H1 (cell line): Measurements from ENCODE around the gene CDK2. TPM values are rescaled to one million over a fixed set of nuclear protein-coding genes. Genes with fewer than 3 reads are reported as not detected.

Experiments used
- BRCA1 ChIP-seq: IDR thresholded peaks from 2 replicates; pipeline ENCODE4 v1.6.1; 2012; ENCODE audit warnings: low read depth, low read length, improper control_type of control experiment
- CBX5 ChIP-seq: fragments of 300-800, 300-1000 bp; sonication (generic); IDR thresholded peaks from 2 replicates; pipeline ENCODE4 v1.7.1; 2016; ENCODE audit warnings: antibody characterized with exemption, low read length, low read depth
- CHD1 ChIP-seq: IDR thresholded peaks from 2 replicates; pipeline ENCODE4 v1.6.1; 2012; ENCODE audit warnings: low read depth, low read length, improper control_type of control experiment
- CTCF ChIP-seq, 3 experiments: IDR thresholded peaks; 1 replicate in 2 of 3; 2 replicates in 1 of 3; pipeline versions ENCODE4 v1.5.1 to v1.6.1; 2011; ENCODE audit warnings: low read length in 3 of 3, mild to moderate bottlenecking in 3 of 3, inconsistent platforms in 2 of 3, low read depth in 1 of 3, moderate library complexity in 1 of 3; ENCODE audit not compliant: insufficient read depth in 1 of 3; ENCODE audit errors: control extremely low read depth in 1 of 3
- JUND ChIP-seq: IDR thresholded peaks from 2 replicates; pipeline ENCODE4 v1.6.1; 2011; ENCODE audit warnings: mild to moderate bottlenecking, improper control_type of control experiment, low read length
- POLR2A ChIP-seq, 2 experiments: IDR thresholded peaks; 1 replicate in 1 of 2; 2 replicates in 1 of 2; pipeline ENCODE4 v1.6.1; 2011; ENCODE audit warnings: low read depth in 2 of 2, low read length in 2 of 2, mild to moderate bottlenecking in 2 of 2; ENCODE audit errors: control extremely low read depth in 1 of 2
- RFX5 ChIP-seq: IDR thresholded peaks from 2 replicates; pipeline ENCODE4 v1.6.1; 2011; ENCODE audit warnings: low read depth, low read length, improper control_type of control experiment, borderline replicate concordance
- polyA plus RNA-seq, 7 experiments: library from polyadenylated mRNA; depleted of rRNA in 3 of 7; stranded (reverse) in 5 of 7; unstranded in 2 of 7; fragments of >200 nt in 5 of 7; fragments of 200-250 nt in 2 of 7; gene quantifications; 1 replicate in 5 of 7; 2 replicates in 1 of 7; 4 replicates in 1 of 7; pipeline versions ENCODE4 v1.2.1 to v1.2.3, GENCODE V29; 2011 to 2013; ENCODE audit warnings: missing spikeins in 2 of 7, mixed read lengths in 2 of 7
- total RNA-seq: library from RNA; stranded (reverse); fragmentation: NEBNext Ultra II Directional; extraction: Animal tissue kit (Norgen Biotek cat#: 25700); gene quantifications from 2 replicates; pipeline ENCODE4 v1.2.1, GENCODE V29; 2021
- TF ChIP-seq, protein P1 (sequence below): IDR thresholded peaks from 2 replicates; pipeline ENCODE4 v1.6.1; 2012; ENCODE audit warnings: low read length, inconsistent platforms

Gene CDK2
- total and polyA plus RNA-seq, 2 of the 8 experiments (the other 6 are each of a cell fraction or from before 2014, with no cell fraction given) = 39.4 to 42.5 TPM

- TF ChIP-seq CTCF (IDR thresholded peaks at IDR 0.05; ENCODE audit: control extremely low read depth in 1 of 3, insufficient read depth in 1 of 3, low read depth in 1 of 3, low read length in 3 of 3) (no peak), CHD1 (no peak), JUND (no peak), BRCA1 (no peak), CBX5 (no peak), RFX5 (no peak), POLR2A (IDR thresholded peaks at IDR 0.05; ENCODE audit: control extremely low read depth in 1 of 2, low read depth in 2 of 2, low read length in 2 of 2) (no peak)
- TF ChIP-seq, protein P1, sequence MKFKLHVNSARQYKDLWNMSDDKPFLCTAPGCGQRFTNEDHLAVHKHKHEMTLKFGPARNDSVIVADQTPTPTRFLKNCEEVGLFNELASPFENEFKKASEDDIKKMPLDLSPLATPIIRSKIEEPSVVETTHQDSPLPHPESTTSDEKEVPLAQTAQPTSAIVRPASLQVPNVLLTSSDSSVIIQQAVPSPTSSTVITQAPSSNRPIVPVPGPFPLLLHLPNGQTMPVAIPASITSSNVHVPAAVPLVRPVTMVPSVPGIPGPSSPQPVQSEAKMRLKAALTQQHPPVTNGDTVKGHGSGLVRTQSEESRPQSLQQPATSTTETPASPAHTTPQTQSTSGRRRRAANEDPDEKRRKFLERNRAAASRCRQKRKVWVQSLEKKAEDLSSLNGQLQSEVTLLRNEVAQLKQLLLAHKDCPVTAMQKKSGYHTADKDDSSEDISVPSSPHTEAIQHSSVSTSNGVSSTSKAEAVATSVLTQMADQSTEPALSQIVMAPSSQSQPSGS = no peak
Measured at GRCh38 chr12:55932551-55932910, 34.1 kb upstream of the CDK2 start (continued).
